ENCODE data around the gene TKFC.

The TKFC gene

DNA sequence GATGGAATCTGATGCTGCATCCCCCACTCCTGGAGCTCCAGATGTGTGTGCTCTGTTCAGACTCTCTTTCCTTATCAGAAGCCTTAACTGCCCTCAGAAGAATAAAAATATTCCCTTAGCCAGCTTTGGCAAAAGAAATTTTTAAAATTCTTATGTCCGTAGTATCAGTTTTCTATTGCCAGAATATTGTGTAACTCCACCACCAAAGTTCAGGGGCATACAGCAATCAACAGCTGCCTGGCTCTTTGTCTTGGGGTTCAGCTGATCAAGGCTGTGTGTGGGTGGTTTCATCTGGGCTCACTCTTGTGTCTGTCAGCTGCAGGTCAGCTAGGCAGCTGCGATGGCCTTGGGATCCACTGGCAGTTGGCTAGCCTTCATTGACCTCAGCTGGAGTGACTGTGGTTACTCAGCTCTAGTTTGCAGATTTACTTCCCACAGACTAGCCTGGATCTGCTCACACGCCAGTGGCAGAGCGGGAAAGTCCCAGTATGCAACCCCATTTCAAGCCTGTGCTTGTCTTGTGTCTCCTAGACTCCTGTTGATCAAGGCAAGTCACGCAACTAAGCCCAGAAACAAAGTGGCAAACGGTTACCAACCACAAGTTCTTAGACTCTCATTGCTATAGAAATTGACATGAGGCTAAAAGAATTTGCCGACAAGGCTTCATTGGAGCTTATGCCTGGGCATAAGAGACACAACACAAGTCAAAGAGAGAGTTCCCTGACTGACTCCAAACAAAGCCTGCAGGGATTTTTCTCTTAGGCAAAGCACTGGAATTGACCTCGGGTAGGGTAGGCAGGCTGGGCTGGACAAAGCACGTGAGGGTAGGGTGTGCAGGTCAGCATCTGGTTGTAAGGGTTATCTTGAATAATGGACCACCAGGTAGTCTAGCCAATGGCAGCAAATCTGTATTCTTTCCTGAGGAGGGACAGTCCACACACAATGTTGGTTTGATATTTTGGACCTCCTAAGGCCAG lies 36.6 kb downstream of the TKFC start:
- in situ Hi-C loops (cut with MboI; ENCODE audit: low sequenced_read_pairs, unreplicated experiment) = no loop called here
- no peak for DNase-seq (ENCODE audit: low spot score)
- TF ChIP-seq, protein P1, sequence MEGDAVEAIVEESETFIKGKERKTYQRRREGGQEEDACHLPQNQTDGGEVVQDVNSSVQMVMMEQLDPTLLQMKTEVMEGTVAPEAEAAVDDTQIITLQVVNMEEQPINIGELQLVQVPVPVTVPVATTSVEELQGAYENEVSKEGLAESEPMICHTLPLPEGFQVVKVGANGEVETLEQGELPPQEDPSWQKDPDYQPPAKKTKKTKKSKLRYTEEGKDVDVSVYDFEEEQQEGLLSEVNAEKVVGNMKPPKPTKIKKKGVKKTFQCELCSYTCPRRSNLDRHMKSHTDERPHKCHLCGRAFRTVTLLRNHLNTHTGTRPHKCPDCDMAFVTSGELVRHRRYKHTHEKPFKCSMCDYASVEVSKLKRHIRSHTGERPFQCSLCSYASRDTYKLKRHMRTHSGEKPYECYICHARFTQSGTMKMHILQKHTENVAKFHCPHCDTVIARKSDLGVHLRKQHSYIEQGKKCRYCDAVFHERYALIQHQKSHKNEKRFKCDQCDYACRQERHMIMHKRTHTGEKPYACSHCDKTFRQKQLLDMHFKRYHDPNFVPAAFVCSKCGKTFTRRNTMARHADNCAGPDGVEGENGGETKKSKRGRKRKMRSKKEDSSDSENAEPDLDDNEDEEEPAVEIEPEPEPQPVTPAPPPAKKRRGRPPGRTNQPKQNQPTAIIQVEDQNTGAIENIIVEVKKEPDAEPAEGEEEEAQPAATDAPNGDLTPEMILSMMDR (IDR thresholded peaks at IDR 0.05; ENCODE audit: borderline replicate concordance, control extremely low read depth, extremely low read depth, insufficient read depth, missing control alignments) = no peak

DNA sequence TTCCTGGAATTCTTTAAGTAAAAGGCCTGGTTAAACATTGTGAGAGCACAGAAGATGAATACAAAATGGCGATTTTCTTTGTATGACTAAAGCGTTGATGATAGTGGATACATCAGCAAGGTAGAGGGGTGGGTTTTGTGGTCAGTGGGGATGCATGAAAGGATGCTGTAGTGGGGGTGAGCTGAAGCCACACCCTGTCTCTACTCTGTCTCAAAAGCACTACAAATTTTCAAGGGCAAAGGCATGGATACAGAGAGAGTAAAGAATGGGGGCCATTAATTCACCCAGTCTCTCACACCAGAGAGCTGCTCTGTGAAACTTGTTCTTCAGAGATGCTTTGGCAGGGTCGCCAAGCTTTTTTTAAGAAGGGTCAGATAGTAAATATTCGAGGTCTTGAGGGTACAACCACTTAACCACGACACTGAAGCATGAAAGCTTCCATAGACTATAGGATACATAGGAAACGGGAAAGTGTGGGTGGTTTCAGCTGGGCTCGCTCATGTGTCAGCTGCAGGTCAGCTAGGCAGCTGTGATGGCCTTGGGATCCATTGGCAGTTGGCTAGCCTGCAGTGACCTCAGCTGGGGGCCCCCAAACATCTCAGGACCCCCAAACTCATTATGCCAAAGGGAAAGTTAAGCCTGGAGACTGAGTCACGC lies 37.4 kb downstream of the TKFC start:
- in situ Hi-C loops (cut with MboI; ENCODE audit: low sequenced_read_pairs, unreplicated experiment) = no loop called here
- TF ChIP-seq, protein P1 (IDR thresholded peaks at IDR 0.05; ENCODE audit: borderline replicate concordance, control extremely low read depth, extremely low read depth, insufficient read depth, missing control alignments) = no peak
- DNase-seq (ENCODE audit: low spot score) = no peak

DNA sequence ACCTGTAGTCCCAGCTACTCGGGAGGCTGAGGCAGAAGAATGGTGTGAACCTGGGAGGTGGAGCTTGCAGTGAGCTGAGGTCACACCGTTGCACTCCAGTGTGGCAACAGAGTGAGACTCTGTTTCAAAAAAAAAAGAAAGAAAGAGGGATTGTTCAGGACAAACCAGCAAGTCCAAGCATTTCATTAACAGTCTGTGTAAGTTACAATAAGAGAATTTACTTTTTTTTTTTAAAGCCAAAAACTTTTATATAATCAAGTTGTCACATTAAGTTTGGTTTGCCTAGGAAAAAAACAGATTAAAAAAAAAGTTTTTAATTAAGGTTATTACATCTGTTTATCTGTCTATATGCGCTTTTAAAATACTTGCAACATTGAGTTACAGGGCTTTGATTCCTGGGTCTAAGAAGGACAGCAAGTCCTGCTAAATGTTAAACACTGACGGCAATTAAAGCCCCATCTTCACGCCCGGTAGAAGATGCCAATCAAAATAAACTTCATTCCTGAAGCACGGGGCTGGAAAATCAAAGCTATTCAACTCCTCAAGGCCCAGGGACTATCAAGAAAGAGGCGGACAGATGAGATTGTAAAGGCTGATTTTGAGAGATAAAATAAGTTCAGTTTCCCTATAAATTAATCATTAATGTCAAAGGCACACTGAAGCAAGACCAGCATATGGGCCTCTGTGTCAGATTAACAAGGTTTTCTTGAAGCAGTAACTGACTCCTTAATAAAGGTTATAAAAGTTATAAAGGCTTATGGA lies 39.8 kb downstream of the TKFC start:
- in situ Hi-C loops (cut with MboI; ENCODE audit: low sequenced_read_pairs, unreplicated experiment) = no loop called here
- TF ChIP-seq, protein P1 (IDR thresholded peaks at IDR 0.05; ENCODE audit: borderline replicate concordance, control extremely low read depth, extremely low read depth, insufficient read depth, missing control alignments) = no peak
- DNase-seq (ENCODE audit: low spot score) = no peak

DNA sequence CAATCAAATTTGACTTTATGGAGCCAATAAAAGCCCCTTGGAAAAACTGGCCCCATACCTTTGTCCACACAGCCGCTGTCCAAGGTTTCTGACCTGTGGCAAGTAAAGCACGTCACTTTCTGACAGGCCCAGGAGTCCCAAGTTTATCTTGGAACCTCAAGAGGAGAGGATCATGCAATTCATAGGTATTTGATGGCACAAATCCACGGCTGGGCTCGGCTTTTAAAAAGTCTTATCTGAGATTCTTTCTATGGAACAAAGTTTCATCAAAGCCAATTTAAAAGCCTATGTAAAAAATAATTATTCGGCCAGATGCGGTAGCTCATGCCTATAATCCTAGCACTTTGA lies 42.7 kb downstream of the TKFC start:
- DNase-seq (ENCODE audit: low spot score) = no peak
- in situ Hi-C loops (cut with MboI; ENCODE audit: low sequenced_read_pairs, unreplicated experiment) = no loop called here
- TF ChIP-seq, protein P1 (IDR thresholded peaks at IDR 0.05; ENCODE audit: borderline replicate concordance, control extremely low read depth, extremely low read depth, insufficient read depth, missing control alignments) = no peak

DNA sequence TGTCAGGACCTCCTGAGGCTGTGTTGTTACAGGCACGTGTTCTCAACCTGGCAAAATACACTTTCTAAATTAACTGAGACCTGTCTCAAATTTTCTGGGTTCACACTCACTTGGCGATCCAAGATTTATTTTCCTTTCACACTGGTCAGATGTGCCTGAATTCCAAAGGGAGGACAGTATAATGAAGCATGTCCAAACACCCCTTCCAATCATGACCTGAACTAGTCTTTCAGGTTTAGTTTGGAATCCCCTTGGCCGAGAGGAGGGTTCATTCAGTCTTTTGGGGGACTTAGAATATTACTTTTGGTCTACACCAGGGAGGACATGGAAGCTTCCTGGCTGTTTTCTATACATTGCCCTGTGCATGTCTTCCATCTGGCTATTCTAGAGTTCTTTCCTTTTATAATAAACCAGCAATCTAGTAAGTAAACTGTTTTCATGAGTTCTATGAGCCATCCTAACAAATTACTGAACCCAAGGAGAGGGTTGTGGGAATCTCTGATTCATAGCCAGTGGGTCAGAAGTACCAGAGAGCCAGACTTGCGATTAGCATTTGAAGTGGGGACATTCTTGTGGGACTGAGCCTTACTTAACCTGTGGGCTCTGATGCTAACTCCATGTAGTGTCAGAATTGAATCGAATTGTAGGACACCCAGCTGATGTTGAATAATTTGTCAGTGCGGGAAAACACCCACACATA lies 44.6 kb downstream of the TKFC start:
- in situ Hi-C loops (cut with MboI; ENCODE audit: low sequenced_read_pairs, unreplicated experiment) = no loop called here
- TF ChIP-seq, protein P1 (IDR thresholded peaks at IDR 0.05; ENCODE audit: borderline replicate concordance, control extremely low read depth, extremely low read depth, insufficient read depth, missing control alignments) = no peak

More for the DNA sequence above, 44.6 kb downstream of the TKFC start:
- no peak for DNase-seq (ENCODE audit: low spot score)
